K562 (cell line): ENCODE data around the gene OR2B6.

ENCODE experiments used
- CEBPB ChIP-seq: fragments of 450-650 bp; IDR thresholded peaks from 2 replicates; pipeline ENCODE4 v1.6.1; 2016; ENCODE audit warnings: missing genetic modification characterization, missing compliant biosample characterization
- ESRRA ChIP-seq: fragments of 450-650 bp; IDR thresholded peaks from 2 replicates; pipeline ENCODE4 v1.6.1; 2014; ENCODE audit warnings: low read depth, mild to moderate bottlenecking, moderate library complexity, borderline replicate concordance
- FOSL1 ChIP-seq: fragments of 200-800 bp; sonication (Bioruptor generic); conservative IDR thresholded peaks from 2 replicates; pipeline ENCODE4 v1.6.1; 2016; ENCODE audit warnings: missing genetic modification characterization, missing compliant biosample characterization
- GATA2 ChIP-seq: sonication (generic); formaldehyde crosslinking; IDR thresholded peaks from 2 replicates; pipeline ENCODE4 v1.4.0; 2020; ENCODE audit warnings: mild to moderate bottlenecking, missing genetic modification reagents
- ZNF354B ChIP-seq: fragments of 250-450 bp; sonication (Bioruptor Pico); IDR thresholded peaks from 2 replicates; pipeline ENCODE4 v1.4.0; 2020
- TF ChIP-seq, protein P1 (sequence below): sonication (generic); formaldehyde crosslinking; IDR thresholded peaks from 2 replicates; pipeline ENCODE4 v1.8.1; 2023; ENCODE audit warnings: mild to moderate bottlenecking, missing genetic modification reagents

DNA sequence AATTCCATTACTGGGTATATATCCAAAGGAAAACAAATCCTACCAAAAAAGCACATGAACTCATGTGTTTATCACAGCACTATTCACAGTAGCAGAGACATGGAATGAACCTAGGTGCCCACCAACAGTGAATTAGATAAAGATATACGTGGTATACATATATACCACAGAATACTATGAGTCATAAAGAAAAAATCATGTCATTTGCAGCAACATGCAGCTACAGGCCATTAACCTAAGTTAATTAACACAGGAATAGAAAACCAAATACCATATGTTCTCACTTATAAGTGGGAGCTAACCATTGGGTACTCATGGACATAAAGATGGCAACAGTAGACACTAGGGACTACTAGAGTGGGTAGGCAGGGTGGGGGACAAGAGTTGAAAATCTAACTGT, 49.0 kb upstream of the OR2B6 start:
- TF ChIP-seq FOSL1 (tag) = no peak
- no peak for TF ChIP-seq ESRRA
- no peak for TF ChIP-seq ZNF354B (CRISPR knock-in tag)
- no peak for TF ChIP-seq GATA2 (CRISPR knock-in tag)
- no peak for TF ChIP-seq CEBPB (tag)
- TF ChIP-seq, protein P1, sequence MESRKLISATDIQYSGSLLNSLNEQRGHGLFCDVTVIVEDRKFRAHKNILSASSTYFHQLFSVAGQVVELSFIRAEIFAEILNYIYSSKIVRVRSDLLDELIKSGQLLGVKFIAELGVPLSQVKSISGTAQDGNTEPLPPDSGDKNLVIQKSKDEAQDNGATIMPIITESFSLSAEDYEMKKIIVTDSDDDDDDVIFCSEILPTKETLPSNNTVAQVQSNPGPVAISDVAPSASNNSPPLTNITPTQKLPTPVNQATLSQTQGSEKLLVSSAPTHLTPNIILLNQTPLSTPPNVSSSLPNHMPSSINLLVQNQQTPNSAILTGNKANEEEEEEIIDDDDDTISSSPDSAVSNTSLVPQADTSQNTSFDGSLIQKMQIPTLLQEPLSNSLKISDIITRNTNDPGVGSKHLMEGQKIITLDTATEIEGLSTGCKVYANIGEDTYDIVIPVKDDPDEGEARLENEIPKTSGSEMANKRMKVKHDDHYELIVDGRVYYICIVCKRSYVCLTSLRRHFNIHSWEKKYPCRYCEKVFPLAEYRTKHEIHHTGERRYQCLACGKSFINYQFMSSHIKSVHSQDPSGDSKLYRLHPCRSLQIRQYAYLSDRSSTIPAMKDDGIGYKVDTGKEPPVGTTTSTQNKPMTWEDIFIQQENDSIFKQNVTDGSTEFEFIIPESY (CRISPR knock-in tag) = no peak
